SK-N-SH (cell line): ENCODE results near the gene CHST12.

Experiments
- CTCF ChIP-seq: fragments of 200-600 bp; sonication (generic); IDR thresholded peaks from 2 replicates; pipeline ENCODE4 v1.6.1; 2017; ENCODE audit warnings: antibody characterized with exemption, mild to moderate bottlenecking, moderate library complexity
- RAD21 ChIP-seq: IDR thresholded peaks from 2 replicates; pipeline ENCODE4 v1.6.1; 2012; ENCODE audit warnings: mild to moderate bottlenecking, low read length
- RFX5 ChIP-seq: IDR thresholded peaks from 2 replicates; pipeline ENCODE4 v1.6.1; 2012; ENCODE audit warnings: mild to moderate bottlenecking, improper control_type of control experiment, low read length

- TF ChIP-seq RFX5 = no peak
- TF ChIP-seq CTCF = no peak
- no peak for TF ChIP-seq RAD21
Measured at GRCh38 chr7:2416063-2416462, 12.7 kb downstream of the CHST12 start.
